ENCODE measurements around the gene OR5H2.
A peak's percentile ranks its signal among the peaks of the same experiment; 100 is the strongest.

Gene OR5H2

DNA sequence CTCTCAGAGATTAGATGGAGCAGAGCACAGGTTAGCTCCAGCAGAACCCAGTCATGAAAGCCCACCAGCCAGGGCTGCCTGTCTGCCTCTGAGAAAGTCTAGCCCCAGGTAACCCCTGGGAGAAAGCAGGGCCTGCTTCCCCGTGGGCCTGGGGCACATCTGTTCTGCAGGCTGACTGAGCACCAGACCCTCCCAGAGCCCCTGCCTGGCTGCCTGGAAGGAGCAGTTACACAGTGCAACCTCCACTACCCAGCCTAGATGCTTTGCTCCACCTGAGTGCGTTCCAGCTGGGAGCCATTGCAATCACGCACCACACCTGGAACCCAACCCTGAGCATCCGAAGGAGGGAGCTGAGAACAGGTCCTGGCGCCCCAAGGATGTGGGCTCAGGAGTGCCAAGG, 46.6 kb downstream of the OR5H2 start:
- no peak; the same call in 2 of the 3 replicates for ATAC-seq
- TF ChIP-seq BACH2 (CRISPR knock-in tag; IDR thresholded peaks at IDR 0.05; ENCODE audit: borderline replicate concordance) (no peak), TCF4 (CRISPR knock-in tag; IDR thresholded peaks at IDR 0.05; ENCODE audit: borderline replicate concordance) (no peak), ARNTL (CRISPR knock-in tag; IDR thresholded peaks at IDR 0.05; ENCODE audit: borderline replicate concordance, low read depth) (no peak)

DNA sequence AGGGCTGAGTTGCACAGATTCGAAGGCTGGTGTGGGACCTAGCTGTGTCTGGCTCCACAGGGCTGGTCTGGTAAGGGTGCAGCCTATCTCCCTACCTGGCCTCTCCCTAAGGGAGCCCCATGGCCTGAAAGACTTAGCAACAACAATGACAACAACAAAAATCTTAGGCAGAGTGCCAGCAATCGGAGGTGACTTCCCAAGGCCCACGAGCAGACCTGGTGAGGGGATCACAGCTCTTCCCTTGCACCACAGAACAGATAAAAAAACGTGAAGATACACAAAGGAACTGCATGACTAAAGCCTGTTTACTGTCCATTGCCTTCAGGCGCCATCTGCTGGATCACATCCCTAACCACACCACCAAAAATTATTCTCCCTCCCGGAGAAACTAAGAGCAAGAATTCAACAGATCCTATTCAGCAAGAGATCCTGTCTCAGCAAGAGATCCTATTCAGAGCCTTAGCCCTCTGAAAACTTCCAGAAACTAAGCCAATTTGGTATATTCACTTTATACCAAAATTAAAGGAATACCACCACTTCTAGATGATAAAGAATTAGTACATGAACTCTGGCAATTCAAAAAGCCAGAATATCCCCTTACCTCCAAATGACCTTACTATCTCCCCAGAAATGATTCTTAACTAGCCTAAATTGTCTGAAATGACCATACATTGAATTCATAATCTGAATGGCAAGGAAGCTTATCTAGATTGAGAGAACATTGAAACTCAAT, 47.3 kb downstream of the OR5H2 start:
- TF ChIP-seq OSR1 (CRISPR knock-in tag; IDR thresholded peaks at IDR 0.05) = no peak
- no peak for TF ChIP-seq ZNF8 (CRISPR knock-in tag; IDR thresholded peaks at IDR 0.05)
- no peak for TF ChIP-seq ZC3H10 (CRISPR knock-in tag; IDR thresholded peaks at IDR 0.05)
- TF ChIP-seq, protein P1, sequence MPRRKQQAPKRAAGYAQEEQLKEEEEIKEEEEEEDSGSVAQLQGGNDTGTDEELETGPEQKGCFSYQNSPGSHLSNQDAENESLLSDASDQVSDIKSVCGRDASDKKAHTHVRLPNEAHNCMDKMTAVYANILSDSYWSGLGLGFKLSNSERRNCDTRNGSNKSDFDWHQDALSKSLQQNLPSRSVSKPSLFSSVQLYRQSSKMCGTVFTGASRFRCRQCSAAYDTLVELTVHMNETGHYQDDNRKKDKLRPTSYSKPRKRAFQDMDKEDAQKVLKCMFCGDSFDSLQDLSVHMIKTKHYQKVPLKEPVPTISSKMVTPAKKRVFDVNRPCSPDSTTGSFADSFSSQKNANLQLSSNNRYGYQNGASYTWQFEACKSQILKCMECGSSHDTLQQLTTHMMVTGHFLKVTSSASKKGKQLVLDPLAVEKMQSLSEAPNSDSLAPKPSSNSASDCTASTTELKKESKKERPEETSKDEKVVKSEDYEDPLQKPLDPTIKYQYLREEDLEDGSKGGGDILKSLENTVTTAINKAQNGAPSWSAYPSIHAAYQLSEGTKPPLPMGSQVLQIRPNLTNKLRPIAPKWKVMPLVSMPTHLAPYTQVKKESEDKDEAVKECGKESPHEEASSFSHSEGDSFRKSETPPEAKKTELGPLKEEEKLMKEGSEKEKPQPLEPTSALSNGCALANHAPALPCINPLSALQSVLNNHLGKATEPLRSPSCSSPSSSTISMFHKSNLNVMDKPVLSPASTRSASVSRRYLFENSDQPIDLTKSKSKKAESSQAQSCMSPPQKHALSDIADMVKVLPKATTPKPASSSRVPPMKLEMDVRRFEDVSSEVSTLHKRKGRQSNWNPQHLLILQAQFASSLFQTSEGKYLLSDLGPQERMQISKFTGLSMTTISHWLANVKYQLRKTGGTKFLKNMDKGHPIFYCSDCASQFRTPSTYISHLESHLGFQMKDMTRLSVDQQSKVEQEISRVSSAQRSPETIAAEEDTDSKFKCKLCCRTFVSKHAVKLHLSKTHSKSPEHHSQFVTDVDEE (CRISPR knock-in tag; IDR thresholded peaks at IDR 0.05) = no peak
- no peak for TF ChIP-seq ISL1 (CRISPR knock-in tag; IDR thresholded peaks at IDR 0.05)
- no peak for TF ChIP-seq ZNF70 (CRISPR knock-in tag; IDR thresholded peaks at IDR 0.05)
- TF ChIP-seq ZFP3 (CRISPR knock-in tag; IDR thresholded peaks at IDR 0.05) = no peak
- TF ChIP-seq ZNF565 (CRISPR knock-in tag; conservative IDR thresholded peaks at IDR 0.05; ENCODE audit: low read depth) = no peak
- TF ChIP-seq, protein P2, sequence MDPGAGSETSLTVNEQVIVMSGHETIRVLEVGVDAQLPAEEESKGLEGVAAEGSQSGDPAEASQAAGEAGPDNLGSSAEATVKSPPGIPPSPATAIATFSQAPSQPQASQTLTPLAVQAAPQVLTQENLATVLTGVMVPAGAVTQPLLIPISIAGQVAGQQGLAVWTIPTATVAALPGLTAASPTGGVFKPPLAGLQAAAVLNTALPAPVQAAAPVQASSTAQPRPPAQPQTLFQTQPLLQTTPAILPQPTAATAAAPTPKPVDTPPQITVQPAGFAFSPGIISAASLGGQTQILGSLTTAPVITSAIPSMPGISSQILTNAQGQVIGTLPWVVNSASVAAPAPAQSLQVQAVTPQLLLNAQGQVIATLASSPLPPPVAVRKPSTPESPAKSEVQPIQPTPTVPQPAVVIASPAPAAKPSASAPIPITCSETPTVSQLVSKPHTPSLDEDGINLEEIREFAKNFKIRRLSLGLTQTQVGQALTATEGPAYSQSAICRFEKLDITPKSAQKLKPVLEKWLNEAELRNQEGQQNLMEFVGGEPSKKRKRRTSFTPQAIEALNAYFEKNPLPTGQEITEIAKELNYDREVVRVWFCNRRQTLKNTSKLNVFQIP (CRISPR knock-in tag; IDR thresholded peaks at IDR 0.05; ENCODE audit: borderline replicate concordance, low read depth) = no peak
- no peak for TF ChIP-seq ZFP30 (CRISPR knock-in tag; IDR thresholded peaks at IDR 0.05)
- ATAC-seq = peak; percentile 94

DNA sequence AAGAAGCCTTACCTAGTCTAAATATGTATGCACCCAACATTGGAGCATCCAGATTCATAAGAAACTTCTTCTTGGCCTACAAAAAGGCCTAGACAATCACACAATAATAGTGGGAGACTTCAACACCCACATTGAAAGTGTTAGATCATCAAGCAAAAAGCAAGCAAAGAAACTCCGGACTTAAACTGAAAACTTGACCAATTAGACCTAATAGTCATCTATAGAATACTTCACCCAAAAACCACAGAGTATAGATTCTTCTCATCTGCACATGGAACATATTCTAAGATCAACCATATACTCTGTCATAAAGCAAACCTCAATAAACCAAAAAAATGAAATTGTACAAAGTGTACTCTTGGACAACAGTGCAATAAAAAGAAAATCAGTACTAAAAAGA, 49.0 kb downstream of the OR5H2 start:
- no peak for ATAC-seq
- TF ChIP-seq ESRRG (CRISPR knock-in tag; IDR thresholded peaks at IDR 0.05) (no peak), ARNTL (CRISPR knock-in tag; IDR thresholded peaks at IDR 0.05; ENCODE audit: borderline replicate concordance, low read depth) (no peak), TCF4 (CRISPR knock-in tag; IDR thresholded peaks at IDR 0.05; ENCODE audit: borderline replicate concordance) (no peak), ZNF70 (CRISPR knock-in tag; IDR thresholded peaks at IDR 0.05) (no peak), ZC3H10 (CRISPR knock-in tag; IDR thresholded peaks at IDR 0.05) (no peak)
- TF ChIP-seq, protein P3, sequence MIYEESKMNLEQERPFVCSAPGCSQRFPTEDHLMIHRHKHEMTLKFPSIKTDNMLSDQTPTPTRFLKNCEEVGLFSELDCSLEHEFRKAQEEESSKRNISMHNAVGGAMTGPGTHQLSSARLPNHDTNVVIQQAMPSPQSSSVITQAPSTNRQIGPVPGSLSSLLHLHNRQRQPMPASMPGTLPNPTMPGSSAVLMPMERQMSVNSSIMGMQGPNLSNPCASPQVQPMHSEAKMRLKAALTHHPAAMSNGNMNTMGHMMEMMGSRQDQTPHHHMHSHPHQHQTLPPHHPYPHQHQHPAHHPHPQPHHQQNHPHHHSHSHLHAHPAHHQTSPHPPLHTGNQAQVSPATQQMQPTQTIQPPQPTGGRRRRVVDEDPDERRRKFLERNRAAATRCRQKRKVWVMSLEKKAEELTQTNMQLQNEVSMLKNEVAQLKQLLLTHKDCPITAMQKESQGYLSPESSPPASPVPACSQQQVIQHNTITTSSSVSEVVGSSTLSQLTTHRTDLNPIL (CRISPR knock-in tag; IDR thresholded peaks at IDR 0.05; ENCODE audit: low read depth) = no peak
- TF ChIP-seq, protein P2 (CRISPR knock-in tag; IDR thresholded peaks at IDR 0.05; ENCODE audit: borderline replicate concordance, low read depth) = no peak
- TF ChIP-seq, protein P1 (CRISPR knock-in tag; IDR thresholded peaks at IDR 0.05) = no peak

Data from SK-N-SH treated with all-trans-retinoic acid at 6 μM for 48 hours (cell line).